ENCODE results near the gene KRTAP13-4.

Gene KRTAP13-4, protein sequence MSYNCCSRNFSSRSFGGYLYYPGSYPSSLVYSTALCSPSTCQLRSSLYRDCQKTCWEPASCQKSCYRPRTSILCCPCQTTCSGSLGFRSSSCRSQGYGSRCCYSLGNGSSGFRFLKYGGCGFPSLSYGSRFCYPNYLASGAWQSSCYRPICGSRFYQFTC

DNA sequence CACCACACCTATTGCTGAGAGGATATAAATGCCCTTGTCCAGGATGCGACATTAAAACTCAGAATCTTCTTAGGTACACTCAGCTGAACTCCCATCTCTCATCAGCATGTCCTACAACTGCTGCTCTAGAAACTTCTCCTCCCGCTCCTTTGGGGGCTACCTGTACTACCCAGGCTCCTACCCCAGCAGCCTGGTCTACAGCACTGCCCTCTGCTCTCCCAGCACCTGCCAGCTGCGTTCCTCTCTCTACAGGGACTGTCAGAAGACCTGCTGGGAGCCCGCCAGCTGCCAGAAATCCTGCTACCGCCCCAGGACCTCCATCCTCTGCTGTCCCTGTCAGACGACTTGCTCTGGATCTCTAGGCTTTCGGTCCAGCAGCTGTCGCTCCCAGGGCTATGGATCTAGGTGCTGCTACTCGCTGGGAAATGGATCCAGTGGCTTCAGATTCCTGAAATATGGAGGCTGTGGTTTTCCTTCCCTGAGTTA lies at the start of gene KRTAP13-4:
Gene KRTAP13-4 (plus strand): TSS at position 51 of the 486 bp plus-strand sequence. CDS start 56 bp downstream, at position 107.
- DNase-seq = no peak

- DNase-seq = no peak
Observed at GRCh38 chr21:30382201-30382600, 47.8 kb upstream of the KRTAP13-4 start.

GRCh38 chr21:30391492-30392025 lies 38.5 kb upstream of the KRTAP13-4 start:
- no peak for DNase-seq

- no peak for DNase-seq
Observed at GRCh38 chr21:30395731-30396130, 34.3 kb upstream of the KRTAP13-4 start, which contains the start of gene KRTAP13-1. TSS of gene KRTAP13-1 (plus strand) at chr21:30396031. CDS start at chr21:30396087, 56 bp downstream.

DNA sequence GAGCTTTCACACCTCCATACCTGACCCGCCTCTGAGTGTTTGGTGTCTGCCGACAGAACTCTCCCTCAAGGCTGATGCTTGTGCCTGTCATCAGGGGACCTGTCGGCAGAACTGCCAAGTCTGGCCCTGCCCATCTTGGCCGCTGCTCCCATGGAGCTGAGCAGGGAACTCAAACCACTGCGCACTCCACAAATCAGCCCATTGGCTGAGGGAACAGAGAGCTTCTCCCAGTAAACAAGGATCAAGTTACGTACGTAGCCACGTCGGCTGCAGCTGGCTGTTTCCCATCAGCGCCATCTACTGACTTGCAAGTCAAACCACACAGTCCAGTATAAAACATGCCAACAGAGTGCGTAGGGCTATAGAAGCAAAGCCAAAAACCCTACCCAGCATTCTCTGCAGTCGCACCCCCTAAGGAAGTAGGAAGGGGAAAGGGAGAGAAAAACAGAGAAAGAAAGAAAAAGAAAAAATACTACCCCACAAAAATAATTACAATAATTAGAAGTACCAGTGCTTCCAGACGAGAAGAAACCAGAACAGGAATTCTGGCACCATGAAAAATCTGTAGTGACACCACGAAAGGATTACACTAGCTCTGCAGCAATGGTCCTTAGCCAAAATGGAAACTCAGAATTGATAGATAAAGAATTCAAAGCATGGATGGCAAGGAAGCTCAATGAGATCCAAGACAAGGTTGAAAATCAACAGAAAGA lies 21.1 kb upstream of the KRTAP13-4 start:
- peak; percentile 61 for DNase-seq

DNA sequence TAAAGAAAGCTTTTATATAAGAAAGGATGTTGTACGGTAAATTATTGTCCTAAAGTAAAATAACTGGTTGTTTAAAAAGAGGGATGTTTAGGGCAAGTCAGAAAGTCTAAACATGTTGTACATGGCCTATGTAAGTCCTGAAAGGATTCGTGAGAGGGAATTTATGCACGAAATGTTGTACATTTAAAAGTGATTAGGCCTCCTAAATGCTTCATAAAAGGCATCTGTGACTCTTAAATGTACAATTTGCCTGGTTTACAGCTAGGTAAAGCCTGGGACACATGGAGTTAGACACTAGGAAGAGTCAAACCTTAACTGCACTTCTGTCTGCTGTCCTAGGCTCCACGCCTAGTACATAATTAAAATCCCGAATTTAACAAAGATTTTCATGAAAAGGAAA lies 14.0 kb upstream of the KRTAP13-4 start:
- DNase-seq = no peak

DNA sequence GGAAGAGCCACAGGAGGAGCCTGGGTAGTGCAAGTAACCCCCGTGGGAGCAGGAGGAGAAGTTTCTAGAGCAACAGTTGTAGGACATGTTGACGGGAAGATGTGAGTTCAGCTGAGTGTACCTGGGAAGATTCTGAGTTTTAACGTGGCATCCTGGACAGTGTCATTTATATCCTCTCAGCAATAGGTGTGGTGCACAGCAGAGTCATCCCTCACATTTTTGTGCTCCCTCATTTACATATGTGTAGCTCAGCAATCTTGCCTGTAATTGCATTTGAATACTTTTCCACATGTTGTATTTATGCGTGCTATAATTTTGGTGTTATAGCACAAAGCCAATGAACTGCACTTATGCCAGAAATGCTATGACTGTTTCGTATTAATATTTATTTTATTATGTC lies 4.2 kb upstream of the KRTAP13-4 start, which contains the start of gene KRTAP13-3:
Gene KRTAP13-3 (minus strand): TSS at position 101 of the 400 bp plus-strand sequence. CDS start 14 bp downstream, at position 87.
- DNase-seq = no peak

- no peak for DNase-seq
Observed at GRCh38 chr21:30426731-30427130, 3.3 kb upstream of the KRTAP13-4 start.

GRCh38 chr21:30434033-30434631 lies 4.1 kb downstream of the KRTAP13-4 start:
- peak; percentile 17 for DNase-seq

DNA sequence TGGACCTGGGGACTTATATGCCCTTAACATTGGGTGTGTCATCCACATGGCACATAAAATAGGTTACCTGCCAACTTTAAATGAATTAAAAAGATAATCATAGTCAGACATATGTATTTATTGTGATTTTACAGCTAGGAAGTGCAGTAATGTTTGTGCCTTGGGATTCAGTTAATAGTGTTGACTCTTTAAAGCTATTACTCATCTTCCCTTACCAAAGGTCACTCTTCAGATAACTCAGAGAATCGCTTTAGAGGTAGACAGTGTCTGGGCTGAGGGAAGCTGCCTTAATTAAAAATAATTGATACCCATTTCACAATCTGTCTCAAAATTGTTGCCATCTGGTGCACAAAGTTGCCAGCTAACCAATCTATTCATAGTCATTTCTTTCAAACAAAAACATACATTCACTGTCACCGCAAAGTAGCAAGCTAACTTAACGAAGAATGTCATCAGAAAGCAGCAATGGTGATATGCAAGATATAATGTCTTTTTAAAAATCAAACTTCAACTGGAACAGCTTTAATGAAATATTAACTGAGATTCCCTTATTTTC lies 7.1 kb downstream of the KRTAP13-4 start:
- peak; percentile 50 for DNase-seq

DNA sequence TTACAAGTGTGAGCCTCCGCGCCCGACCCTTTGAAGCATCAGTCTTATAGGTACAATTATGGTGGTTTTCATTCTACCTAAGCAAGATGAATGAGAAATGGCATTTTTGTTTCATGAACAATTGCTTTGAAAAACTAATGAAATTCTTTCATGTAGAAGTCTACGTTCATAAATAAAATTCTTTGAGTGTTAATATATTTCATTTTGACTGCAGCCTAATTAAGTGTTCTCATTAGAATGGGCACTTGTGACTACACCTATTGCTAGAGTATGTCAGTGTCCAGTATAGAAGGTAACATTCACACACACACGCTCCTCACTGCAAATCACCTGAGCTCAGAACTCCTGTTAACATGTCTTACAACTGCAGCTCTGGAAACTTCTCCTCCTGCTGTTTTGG lies 10.0 kb downstream of the KRTAP13-4 start, which contains the start of gene KRTAP15-1:
Gene KRTAP15-1 (plus strand): TSS at position 301 of the 400 bp plus-strand sequence. CDS start 53 bp downstream, at position 354.
- no peak for DNase-seq

DNA sequence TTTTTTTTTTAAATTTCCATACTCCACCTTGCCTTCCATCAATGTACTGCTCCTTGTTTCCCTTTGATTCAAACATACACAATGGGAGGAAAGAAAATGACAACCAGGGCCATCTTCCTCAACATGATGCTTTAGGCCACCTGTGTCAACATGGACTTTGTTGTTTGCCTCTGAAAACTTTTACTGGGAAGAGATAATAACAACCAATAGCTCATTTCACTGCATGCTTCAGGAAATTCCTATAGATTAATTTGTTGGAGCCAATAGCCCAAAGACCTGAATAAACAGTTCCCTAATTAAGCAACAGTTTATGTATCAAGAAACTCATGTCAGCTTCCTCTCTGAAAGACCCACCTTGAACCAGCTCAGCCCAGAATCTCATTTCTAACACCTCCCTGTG lies 13.2 kb downstream of the KRTAP13-4 start:
- no peak for DNase-seq

DNA sequence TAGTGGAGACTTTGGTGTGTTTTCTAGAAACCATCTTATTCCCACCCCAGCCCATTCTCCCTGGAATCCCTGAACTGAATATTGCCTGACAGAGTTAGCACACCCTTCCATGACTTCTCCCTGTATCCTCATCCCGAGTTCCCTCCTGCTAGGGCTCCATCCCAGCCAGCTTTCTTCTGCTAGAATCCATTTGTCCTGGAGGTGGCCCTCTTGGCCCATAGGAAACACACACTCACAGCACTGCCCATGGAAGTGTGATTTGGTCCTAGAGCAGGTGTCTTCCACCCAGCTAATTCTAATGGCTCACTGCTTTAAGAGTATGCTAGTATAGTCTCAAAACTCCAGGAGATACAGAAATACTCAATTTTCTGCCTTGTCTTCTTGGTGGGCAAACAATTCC lies 14.2 kb downstream of the KRTAP13-4 start:
- DNase-seq = no peak

- DNase-seq = no peak
Observed at GRCh38 chr21:30447056-30447455, 17.0 kb downstream of the KRTAP13-4 start.

GRCh38 chr21:30448514-30448913 lies 18.5 kb downstream of the KRTAP13-4 start:
- DNase-seq = no peak

GRCh38 chr21:30463713-30464112 lies 33.7 kb downstream of the KRTAP13-4 start:
- peak; percentile 13 for DNase-seq

- DNase-seq = no peak
Observed at GRCh38 chr21:30468900-30469714, 39.1 kb downstream of the KRTAP13-4 start.

- DNase-seq = no peak
Observed at GRCh38 chr21:30478004-30478403, 48.0 kb downstream of the KRTAP13-4 start.

GRCh38 chr21:30479259-30479658 lies 49.2 kb downstream of the KRTAP13-4 start:
- DNase-seq = no peak

GRCh38 chr21:30480145-30480544 lies 50.1 kb downstream of the KRTAP13-4 start, which contains the start of gene KRTAP19-1:
TSS of gene KRTAP19-1 (minus strand) at chr21:30480367. CDS start at chr21:30480317, 50 bp downstream.
- DNase-seq = no peak

Measured in COR-L47 (cell line).